Measurements from ENCODE around the gene HACD3.
"Not testable (repeated sequence)": the region's sequence is repeated elsewhere in the genome, so short reads cannot be mapped to it uniquely, and the experiment has no call there.

The HACD3 gene

DNA sequence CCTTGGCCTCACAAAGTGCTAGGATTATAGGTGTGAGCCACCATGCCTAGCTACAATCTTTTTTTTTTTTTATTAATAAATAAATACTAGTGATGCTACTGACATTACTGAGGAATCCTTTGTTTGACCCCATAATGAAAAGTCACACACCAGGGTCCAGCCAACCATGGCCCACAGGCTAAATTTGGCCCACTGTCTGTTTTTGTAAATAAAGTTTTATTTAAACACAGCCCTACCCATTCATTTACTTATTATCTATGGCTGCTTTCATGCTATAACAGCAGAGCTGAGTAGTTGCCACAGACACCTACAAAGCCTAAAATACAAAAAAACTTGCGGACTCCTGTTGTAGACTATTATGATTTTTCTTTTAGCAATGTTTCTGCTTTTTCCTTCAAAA lies 73.3 kb downstream of the HACD3 start:
- no peak for DNase-seq

DNA sequence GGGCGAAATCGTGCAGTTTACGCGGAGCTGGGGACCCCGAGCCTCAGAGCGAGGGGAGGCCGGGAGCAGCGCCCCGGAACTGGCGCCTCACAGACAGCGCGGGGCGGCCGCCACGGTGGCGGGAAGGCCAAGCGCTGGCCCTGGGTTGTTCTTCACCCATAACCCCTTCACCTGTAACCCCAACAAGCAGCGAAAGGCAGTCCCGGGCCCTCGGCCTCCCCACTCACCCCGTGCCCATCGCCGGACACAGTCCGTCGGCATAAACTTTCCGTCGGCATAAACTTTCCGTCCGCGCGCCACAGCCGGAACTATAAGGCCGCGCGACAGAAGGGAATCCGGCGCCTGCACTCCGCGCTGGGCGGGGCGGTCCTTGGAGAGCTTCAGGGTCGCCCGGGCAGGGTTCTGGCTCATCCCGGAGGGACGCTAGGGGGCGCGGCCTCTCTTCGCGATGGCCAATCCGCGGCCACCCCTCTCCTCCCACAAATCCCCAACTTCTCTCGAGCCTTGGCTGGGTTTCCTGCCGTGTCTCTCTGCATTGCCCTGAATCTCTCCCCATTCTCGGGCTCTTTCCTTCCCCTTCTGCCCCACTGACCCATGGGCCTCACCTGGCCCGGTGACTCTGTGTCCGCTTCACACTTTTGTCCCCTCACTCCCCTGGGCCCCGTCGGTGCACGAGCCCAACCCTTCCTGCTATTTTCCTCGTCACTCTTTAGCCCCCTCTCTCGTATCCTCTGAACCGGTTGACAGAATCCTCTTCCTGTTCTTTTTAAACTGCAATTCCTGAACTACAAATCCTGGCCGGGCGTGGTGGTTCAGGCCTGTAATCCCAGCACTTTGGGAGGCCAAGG lies 80.8 kb downstream of the HACD3 start, which contains the start of gene INTS14:
Gene INTS14 (minus strand): TSS at position 261 of the 848 bp plus-strand sequence. CDS start 3,751 bp downstream, outside the sequence.
- DNase-seq: peak; percentile 84

DNA sequence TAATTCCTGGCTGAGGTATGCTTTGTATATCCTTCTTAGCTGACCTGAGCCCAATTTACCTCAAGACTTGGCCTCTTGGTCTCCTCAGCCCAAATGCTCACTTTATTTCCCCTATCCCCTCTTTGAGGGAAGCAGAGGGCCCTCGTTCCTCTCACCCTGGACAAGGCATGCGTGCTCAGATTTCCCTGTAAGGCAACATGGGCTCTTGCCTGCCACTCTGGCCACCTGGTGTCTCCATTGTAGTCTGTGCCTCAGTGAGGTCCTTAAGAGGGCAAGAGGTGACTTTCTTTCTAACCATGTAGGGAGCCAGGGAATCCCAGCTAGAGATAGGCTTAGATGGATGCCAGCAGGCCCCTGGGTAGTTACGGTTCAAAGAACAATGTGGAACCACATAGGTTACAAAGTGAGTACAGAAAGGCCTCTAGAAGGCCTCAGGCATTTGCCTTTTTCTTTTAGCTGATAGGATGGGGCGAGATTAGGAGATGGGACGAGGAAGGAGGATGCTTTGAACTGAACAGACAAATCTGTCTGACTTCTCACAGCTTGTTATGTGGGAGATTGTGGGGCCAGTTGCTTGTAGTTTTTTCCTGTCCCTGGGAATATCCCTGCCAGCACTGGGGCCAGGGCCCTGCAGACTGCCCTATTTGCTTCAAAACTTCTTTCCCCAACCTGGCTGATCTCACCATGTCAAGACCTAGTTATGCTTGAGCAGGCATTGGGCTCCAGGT lies 81.8 kb downstream of the HACD3 start:
- no peak for DNase-seq

DNA sequence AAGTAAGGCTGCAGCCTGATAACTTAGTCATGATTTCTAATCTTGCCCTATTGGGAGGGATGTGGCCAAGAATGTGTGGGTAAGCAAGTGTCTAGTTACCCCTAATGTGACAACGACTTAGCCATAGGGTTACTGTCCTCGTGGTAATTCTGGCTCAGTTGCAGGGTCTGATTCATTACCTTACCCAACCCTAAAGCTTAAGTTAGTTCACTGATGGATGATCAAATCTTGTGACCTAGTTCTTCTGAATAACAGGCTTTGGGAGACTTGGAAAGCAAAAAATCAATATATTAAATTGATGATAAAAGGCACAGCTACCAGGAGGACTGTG lies 82.3 kb downstream of the HACD3 start:
- no peak for DNase-seq

DNA sequence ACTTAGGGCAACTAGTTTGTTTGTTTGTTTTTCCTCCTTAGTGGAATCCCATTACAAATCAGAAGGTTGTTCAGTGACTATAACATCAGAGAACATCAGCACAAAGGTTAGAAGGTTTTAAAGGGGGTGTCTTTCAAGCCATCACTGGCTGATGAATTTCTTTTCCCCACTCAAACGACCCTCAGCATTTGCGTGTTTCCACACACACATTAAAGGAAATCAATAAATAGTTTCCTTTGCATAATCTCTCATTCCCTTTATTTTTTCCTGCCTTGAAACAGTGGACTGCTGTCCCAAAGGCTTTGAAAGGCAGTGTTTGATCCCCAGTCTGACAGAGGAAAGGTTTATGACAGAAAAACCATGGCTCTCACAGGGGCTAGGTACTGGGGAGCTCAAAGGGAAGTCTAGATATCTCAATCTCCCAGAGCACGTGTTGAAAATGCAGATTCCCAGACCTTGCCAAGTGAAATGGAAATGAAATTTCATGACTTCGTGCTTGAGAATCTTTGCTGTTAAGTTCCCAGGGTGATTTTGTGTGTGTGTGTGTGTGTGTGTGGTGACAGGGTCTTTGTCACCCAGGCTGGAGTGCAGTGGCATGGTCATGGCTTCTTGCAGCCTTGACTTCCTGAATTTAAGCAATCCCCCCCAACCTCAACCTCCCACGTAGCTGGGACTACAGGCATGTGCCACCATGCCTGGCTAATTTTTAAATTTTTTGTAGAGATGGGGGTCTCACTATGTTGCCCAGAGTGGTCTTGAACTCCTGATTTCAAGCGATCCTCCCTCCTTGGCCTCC lies 82.9 kb downstream of the HACD3 start:
- DNase-seq: no peak

DNA sequence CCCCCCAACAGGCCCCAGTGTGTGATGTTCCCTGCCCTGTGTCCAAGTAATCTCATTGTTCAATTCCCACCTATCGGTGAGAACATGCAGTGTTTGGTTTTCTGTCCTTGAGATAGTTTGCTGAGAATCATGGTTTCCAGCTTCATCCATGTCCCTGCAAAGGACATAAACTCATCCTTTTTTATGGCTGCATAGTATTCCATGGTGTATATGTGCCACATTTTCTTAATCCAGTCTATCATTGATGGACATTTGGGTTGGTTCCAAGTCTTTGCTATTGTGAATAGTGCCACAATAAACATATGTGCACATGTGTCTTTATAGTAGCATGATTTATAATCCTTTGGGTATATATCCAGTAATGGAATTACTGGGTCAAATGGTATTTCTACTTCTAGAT lies 85.6 kb downstream of the HACD3 start:
- not testable (repeated sequence) for DNase-seq

DNA sequence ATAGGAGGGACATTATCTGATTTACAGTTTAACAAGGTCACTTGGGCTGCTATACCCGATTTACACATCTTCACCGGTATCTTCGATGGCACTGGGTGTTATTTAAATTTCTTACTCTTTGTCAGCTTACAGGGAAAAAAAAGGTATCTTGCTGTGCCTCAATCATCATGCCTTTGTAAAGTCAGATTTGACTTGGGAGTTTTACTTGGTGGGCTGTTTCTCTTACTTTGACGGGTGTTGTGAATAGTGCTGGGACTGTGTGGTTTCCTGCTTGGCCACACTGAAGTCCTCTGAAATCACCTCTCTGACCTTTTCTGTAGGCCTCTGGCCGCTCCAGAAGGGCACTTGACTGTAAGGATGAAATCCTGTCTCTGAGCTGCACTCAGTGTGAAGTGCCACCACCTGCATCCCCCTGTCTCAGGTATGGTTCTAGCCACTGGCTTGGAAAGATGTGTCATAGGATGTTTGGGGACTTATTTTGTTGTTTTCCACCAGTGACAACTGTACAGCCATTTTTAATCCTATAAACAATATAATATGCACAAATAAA lies 88.4 kb downstream of the HACD3 start:
- DNase-seq: no peak

DNA sequence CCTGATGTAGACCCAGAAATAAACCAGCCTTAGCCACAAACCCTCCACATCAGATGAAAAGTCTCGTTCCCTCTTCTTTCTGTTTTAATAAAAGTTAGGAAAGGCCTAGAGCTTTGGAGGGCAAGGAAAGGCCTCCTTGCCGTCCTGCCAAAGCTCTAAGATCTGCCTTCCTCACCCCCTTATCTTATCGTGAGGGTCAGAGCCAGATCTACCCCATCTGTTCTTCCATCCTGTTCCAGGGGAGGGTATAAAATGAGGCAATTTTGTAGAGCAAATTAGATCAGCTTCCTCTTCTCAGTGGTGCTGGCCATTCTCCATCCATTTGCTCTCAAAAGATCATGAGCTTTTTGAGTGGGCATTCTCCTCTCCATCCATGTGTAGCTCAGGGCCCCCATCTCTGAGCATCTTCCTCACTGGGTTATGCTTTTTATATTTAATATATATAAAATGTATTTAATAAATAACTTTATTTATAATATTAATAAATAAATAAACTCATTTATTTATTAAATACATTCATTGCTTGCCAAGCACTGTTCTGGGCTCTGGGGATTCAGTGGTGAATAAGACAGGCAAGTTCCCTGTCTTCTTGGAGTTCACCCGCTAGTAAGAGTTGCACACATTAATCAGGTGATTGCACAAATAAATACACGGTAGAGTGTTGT lies 89.5 kb downstream of the HACD3 start:
- DNase-seq: no peak

DNA sequence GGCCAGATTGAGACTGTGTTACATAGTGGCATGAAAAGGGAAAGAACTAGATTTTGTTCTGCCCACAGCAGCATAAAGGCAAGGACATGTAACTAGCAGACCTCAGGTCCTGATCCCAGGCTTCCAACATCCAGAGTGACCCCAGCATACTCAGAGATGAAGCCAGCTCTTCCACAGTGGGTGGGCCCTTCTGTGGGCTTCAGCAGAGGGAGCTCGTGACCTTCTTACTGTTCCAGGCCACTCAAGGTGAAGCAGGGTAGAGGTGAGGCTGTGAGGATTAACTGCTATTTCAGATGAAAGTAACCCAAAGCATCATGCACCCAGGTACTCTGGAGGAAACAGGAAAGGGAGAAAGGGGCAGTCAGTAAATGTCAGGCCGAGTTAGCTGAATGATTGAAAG lies 90.6 kb downstream of the HACD3 start:
- DNase-seq: no peak

DNA sequence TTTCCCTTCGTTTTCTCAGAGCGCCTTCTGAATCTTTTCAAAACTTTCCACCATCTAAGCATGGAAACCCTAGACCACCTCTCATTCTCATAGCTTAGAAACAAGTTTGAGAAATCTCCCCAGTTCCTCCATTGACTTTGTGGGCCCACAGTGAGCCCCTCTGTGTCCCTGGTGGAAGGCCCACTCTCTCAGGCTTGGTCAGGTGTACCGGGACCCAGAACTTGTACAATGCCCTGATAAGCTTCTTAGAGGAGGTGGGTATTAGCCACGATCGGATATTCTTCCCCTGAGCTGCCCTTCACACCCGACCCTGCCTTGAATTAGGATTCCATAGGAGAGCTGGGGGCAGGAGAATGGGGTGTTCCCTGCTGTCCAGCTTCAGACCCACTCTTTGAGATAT lies 91.4 kb downstream of the HACD3 start, which contains the start of gene SLC24A1:
Gene SLC24A1 (plus strand): TSS at position 301 of the 400 bp plus-strand sequence. CDS start 2,143 bp downstream, outside the sequence.
- DNase-seq: no peak

DNA sequence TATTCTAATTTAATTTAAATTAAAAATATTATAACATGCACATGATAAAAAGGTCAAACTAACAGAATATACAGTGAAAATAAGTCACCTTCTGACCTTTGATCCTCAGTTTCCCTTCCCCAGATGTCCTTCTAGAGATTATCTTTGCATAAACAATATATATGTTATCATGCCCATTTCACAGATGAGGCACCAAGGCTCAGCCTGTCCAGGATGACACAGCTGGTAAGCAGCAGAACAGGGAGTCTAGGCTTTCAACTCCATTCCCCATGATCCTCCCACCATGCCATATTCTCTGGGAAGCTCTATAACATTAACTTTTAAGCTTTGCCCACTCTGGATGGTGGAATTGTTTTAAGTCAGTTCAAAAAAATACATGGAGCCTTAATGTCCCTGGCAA lies 92.8 kb downstream of the HACD3 start:
- DNase-seq: no peak

DNA sequence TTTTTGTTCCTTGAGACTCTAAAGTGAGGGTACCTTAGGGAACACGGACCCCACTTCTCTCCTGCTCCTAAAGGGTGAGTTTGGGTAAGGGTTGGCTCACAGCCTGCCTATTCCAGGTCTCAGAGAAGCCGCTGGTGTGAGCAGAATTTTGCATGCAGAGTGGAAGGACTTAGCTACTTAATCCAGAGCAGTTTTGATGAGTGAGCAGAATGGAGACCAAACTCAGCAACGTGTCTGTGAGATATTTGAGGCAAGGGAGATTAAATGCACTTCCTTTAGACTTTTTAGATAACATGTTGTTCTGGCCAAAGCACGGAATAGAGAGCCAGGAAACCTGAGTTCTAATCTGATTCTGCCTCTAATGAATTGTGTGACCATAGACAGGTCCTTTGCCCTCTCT lies 96.6 kb downstream of the HACD3 start:
- DNase-seq: no peak
